SK-N-MC (cell line): Measurements from ENCODE around the gene IRF2BPL.

Experiments
- EZH2 ChIP-seq: fragments of 200-600 bp; sonication (generic); IDR thresholded peaks from one replicate; pipeline ENCODE4 v1.6.1; 2017; ENCODE audit warnings: antibody characterized with exemption
- FOXP2 ChIP-seq: optimal IDR thresholded peaks from 2 replicates; pipeline ENCODE3; 2011; ENCODE audit warnings: mild to moderate bottlenecking, moderate library complexity; ENCODE audit not compliant: insufficient read depth; ENCODE audit errors: extremely low read length, control extremely low read depth
- POLR2AphosphoS5 ChIP-seq: IDR thresholded peaks from 2 replicates; pipeline ENCODE4 v1.6.1; 2012; ENCODE audit warnings: mild to moderate bottlenecking, low read depth, low read length, borderline replicate concordance

DNA sequence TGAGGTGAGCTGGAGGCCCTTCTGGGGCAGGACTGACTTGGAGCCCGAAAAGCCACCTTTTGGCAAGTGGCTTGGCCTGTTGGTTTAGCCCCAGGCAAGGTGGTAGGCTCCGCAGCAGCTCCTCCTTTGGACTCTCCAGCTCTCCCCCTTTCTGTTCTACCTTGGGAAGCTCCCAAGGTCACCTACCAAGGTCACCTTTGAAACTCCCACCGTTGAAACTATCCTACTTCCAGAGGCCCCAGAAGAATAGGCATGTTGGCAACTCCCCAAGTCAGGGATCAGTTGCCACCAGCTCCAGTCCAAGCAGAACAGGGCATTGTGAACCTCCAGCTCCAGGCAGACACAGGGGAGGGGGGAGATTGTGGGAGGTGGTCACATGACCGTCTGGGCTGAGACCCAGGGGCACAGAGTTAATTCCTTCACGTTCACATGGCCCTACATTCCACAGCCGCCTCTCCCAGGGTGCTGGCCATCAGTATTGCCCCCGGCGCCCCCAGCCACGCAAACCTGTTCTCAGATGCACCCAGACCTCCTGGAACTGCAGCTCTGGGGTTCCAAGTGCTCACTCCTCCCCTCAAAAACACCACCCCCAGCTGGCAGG lies 14.4 kb downstream of the IRF2BPL start:
- TF ChIP-seq EZH2 (no peak), POLR2AphosphoS5 (no peak), FOXP2 (no peak)
